Karpas-422 (cell line): ENCODE measurements around the gene LTV1. TPM values are rescaled to one million over a fixed set of nuclear protein-coding genes. Genes with fewer than 3 reads are reported as not detected.

Source experiments
- DNase-seq: peaks from one replicate; pipeline ENCODE4 v3.0.0-alpha.2; 2015
- H2AFZ ChIP-seq: fragments of 200-600 bp; sonication (generic); 2 replicates; pipeline ENCODE4 v1.6.1; 2014; ENCODE audit warnings: antibody characterized with exemption, low read length, mixed read lengths
- H3K27ac ChIP-seq: fragments of 200-600 bp; sonication (generic); 2 replicates; pipeline ENCODE4 v1.5.1; 2014; ENCODE audit warnings: mild to moderate bottlenecking, low read length, moderate library complexity
- H3K27me3 ChIP-seq: fragments of 200-600 bp; sonication (generic); 2 replicates; pipeline ENCODE4 v1.6.1; 2014; ENCODE audit warnings: low read length, mixed read lengths
- H3K36me3 ChIP-seq: fragments of 200-600 bp; sonication (generic); 2 replicates; pipeline ENCODE4 v1.6.1; 2014; ENCODE audit warnings: low read length, mixed read lengths; ENCODE audit not compliant: insufficient read depth
- H3K4me1 ChIP-seq: fragments of 200-600 bp; sonication (generic); 2 replicates; pipeline ENCODE4 v1.6.1; 2014; ENCODE audit warnings: mild to moderate bottlenecking, low read length, mixed read lengths
- H3K4me2 ChIP-seq: fragments of 200-600 bp; sonication (generic); 2 replicates; pipeline ENCODE4 v1.6.1; 2014; ENCODE audit warnings: low read length, low read depth, mild to moderate bottlenecking; ENCODE audit not compliant: poor library complexity, severe bottlenecking
- H3K4me3 ChIP-seq: fragments of 200-600 bp; sonication (generic); 2 replicates; pipeline ENCODE4 v1.5.1; 2014; ENCODE audit warnings: mild to moderate bottlenecking, antibody characterized with exemption, low read length, mixed read lengths
- H3K79me2 ChIP-seq: fragments of 200-600 bp; sonication (generic); 2 replicates; pipeline ENCODE4 v1.6.1; 2014; ENCODE audit warnings: mild to moderate bottlenecking, low read length, mixed read lengths
- H3K9ac ChIP-seq: fragments of 200-600 bp; sonication (generic); 2 replicates; pipeline ENCODE4 v1.6.0; 2014; ENCODE audit warnings: low read length
- H3K9me2 ChIP-seq: fragments of 200-600 bp; sonication (generic), shearing (Covaris generic); replicated peaks from 2 replicates; pipeline ENCODE4 v1.6.0; 2014; ENCODE audit warnings: mild to moderate bottlenecking, low read length, moderate library complexity; ENCODE audit not compliant: insufficient read depth
- H3K9me3 ChIP-seq: fragments of 300-700, 200-600 bp; sonication (generic); 2 replicates; pipeline ENCODE4 v1.6.1; 2014; ENCODE audit warnings: low read length, mixed read lengths
- H4K20me1 ChIP-seq: fragments of 200-600 bp; sonication (generic); 2 replicates; pipeline ENCODE4 v1.6.1; 2014; ENCODE audit warnings: mild to moderate bottlenecking, antibody characterized with exemption, low read length, low read depth; ENCODE audit not compliant: insufficient read depth
- total RNA-seq: library from RNA; depleted of rRNA; stranded (reverse); fragments of >200 nt; shearing (Covaris generic); gene quantifications from 2 replicates; pipeline ENCODE4 v1.2.3, GENCODE V29; 2014; ENCODE audit warnings: low replicate concordance

The LTV1 gene
- total RNA-seq, 1 experiment from 2014 or later, result 19.4 TPM

GRCh38 chr6:143836150-143836549 is 7.0 kb upstream of the LTV1 start:
- H2AFZ ChIP-seq, result no peak overlapping the region
- no peak overlapping the region for H3K9ac ChIP-seq

GRCh38 chr6:143838395-143838794 is 4.7 kb upstream of the LTV1 start:
- H3K36me3 ChIP-seq, result no peaks in the 10 kb centered on the region
- no peak overlapping the region for H2AFZ ChIP-seq
- H3K9ac ChIP-seq, result no peak overlapping the region
- H3K4me3 ChIP-seq, result no peak overlapping the region
- no peaks in the 10 kb centered on the region for H3K9me3 ChIP-seq
- no peak for DNase-seq
- no peak overlapping the region for H3K4me2 ChIP-seq
- H4K20me1 ChIP-seq, result no peaks in the 10 kb centered on the region
- no peaks in the 10 kb centered on the region for H3K9me2 ChIP-seq
- no peaks in the 10 kb centered on the region for H3K27me3 ChIP-seq
- H3K4me1 ChIP-seq, result peaks cover 6% of the 10 kb centered on the region
- peaks cover 3% of the 10 kb centered on the region for H3K79me2 ChIP-seq
- no peak overlapping the region for H3K27ac ChIP-seq

More at GRCh38 chr6:143836150-143836549, 7.0 kb upstream of the LTV1 start:
- Histone ChIP-seq H3K36me3 (no peaks in the 10 kb centered on the region), H4K20me1 (no peaks in the 10 kb centered on the region), H3K4me1 (no peaks in the 10 kb centered on the region), H3K79me2 (no peaks in the 10 kb centered on the region), H3K27me3 (no peaks in the 10 kb centered on the region), H3K27ac (no peak overlapping the region), H3K4me2 (no peak overlapping the region), H3K9me3 (no peaks in the 10 kb centered on the region), H3K4me3 (no peak overlapping the region), H3K9me2 (no peaks in the 10 kb centered on the region)
- DNase-seq, result no peak

- Histone ChIP-seq H2AFZ (no peak overlapping the region), H3K79me2 (peaks cover 11% of the 10 kb centered on the region), H4K20me1 (no peaks in the 10 kb centered on the region)
These were observed 3.9 kb upstream of the LTV1 start for GRCh38 chr6:143839196-143839595.

GRCh38 chr6:143840595-143841265 is 2.4 kb upstream of the LTV1 start:
- Histone ChIP-seq H3K4me1 (peaks cover 16% of the 10 kb centered on the region), H3K36me3 (peaks cover 11% of the 10 kb centered on the region), H3K9ac (no peak overlapping the region), H4K20me1 (no peaks in the 10 kb centered on the region), H3K4me3 (no peak overlapping the region), H3K9me3 (no peaks in the 10 kb centered on the region), H3K27ac (no peak overlapping the region), H3K27me3 (no peaks in the 10 kb centered on the region), H3K79me2 (peaks cover 26% of the 10 kb centered on the region), H2AFZ (no peak overlapping the region), H3K4me2 (no peak overlapping the region), H3K9me2 (no peaks in the 10 kb centered on the region)
- no peak for DNase-seq

More at GRCh38 chr6:143839196-143839595, 3.9 kb upstream of the LTV1 start:
- Histone ChIP-seq H3K27ac (no peak overlapping the region), H3K9me2 (no peaks in the 10 kb centered on the region), H3K27me3 (no peaks in the 10 kb centered on the region), H3K36me3 (no peaks in the 10 kb centered on the region), H3K4me1 (peaks cover 8% of the 10 kb centered on the region), H3K4me2 (no peak overlapping the region), H3K4me3 (no peak overlapping the region), H3K9ac (no peak overlapping the region), H3K9me3 (no peaks in the 10 kb centered on the region)
- no peak for DNase-seq

DNA sequence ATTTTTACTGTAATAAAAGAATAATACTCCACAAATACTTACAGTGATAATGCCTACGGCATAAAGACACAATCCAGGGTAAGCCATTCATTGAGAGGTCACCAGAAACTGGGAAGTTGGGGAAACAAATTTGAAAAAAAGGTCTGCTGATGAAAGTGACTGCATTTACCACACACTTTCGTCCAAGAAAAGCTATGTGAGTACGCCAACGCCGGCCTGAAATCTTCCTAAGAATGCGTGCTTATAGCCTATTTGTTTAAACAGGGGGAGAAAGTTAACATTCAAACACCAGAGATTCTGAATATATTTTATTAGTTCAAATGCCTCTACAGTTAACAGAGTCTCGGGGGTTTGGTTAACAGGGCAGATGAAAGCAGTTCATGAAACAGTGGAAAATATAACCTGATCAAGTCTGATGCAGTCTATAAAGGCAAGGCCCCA is 657 bp upstream of the LTV1 start:
- Histone ChIP-seq H3K36me3 (peaks cover 27% of the 10 kb centered on the region), H4K20me1 (no peaks in the 10 kb centered on the region), H3K9me2 (no peaks in the 10 kb centered on the region), H3K4me3 (peak overlapping the region; percentile 94), H3K27ac (0 out of 2 replicates have a peak overlapping the region, but pooled peaks have one; percentile 30), H3K4me2 (peak overlapping the region; percentile 99), H3K9ac (peak overlapping the region; percentile 92), H2AFZ (peak overlapping the region; percentile 51), H3K4me1 (peaks cover 16% of the 10 kb centered on the region), H3K9me3 (no peaks in the 10 kb centered on the region), H3K27me3 (no peaks in the 10 kb centered on the region), H3K79me2 (peaks cover 41% of the 10 kb centered on the region)
- DNase-seq, result no peak

GRCh38 chr6:143843677-143843999 is 500 bp downstream of the LTV1 start:
- DNase-seq, result peak; percentile 62
- Histone ChIP-seq H3K9ac (peak overlapping the region; percentile 92), H3K79me2 (peaks cover 51% of the 10 kb centered on the region), H3K4me2 (peak overlapping the region; percentile 99), H3K4me3 (peak overlapping the region; percentile 94), H3K27me3 (no peaks in the 10 kb centered on the region), H3K36me3 (peaks cover 37% of the 10 kb centered on the region), H3K9me3 (no peaks in the 10 kb centered on the region), H2AFZ (no peak overlapping the region), H3K4me1 (peaks cover 16% of the 10 kb centered on the region), H3K27ac (peak overlapping the region; percentile 6; the same call in 1 of the 2 replicates), H3K9me2 (no peaks in the 10 kb centered on the region), H4K20me1 (no peaks in the 10 kb centered on the region)

GRCh38 chr6:143844006-143844405 is 868 bp downstream of the LTV1 start:
- Histone ChIP-seq H4K20me1 (no peaks in the 10 kb centered on the region), H3K79me2 (peaks cover 54% of the 10 kb centered on the region), H3K4me2 (peak overlapping the region; percentile 99), H3K9me2 (no peaks in the 10 kb centered on the region), H3K9me3 (no peaks in the 10 kb centered on the region), H3K9ac (peak overlapping the region; percentile 92), H3K27me3 (no peaks in the 10 kb centered on the region), H3K4me1 (peaks cover 16% of the 10 kb centered on the region), H2AFZ (no peak overlapping the region), H3K4me3 (peak overlapping the region; percentile 94), H3K36me3 (peaks cover 41% of the 10 kb centered on the region), H3K27ac (peak overlapping the region; percentile 6; the same call in 1 of the 2 replicates)
- DNase-seq, result no peak

GRCh38 chr6:143845033-143845432 is 1.9 kb downstream of the LTV1 start:
- peaks cover 65% of the 10 kb centered on the region for H3K79me2 ChIP-seq
- no peak overlapping the region for H2AFZ ChIP-seq
- H3K27me3 ChIP-seq, result no peaks in the 10 kb centered on the region
- H4K20me1 ChIP-seq, result no peaks in the 10 kb centered on the region
- H3K4me3 ChIP-seq, result 0 out of 2 replicates have a peak overlapping the region, but pooled peaks have one; percentile 94
- H3K4me1 ChIP-seq, result peaks cover 16% of the 10 kb centered on the region
- peaks cover 51% of the 10 kb centered on the region for H3K36me3 ChIP-seq
- H3K9me2 ChIP-seq, result no peaks in the 10 kb centered on the region
- H3K9me3 ChIP-seq, result no peaks in the 10 kb centered on the region
- no peak overlapping the region for H3K27ac ChIP-seq
- no peak overlapping the region for H3K9ac ChIP-seq
- no peak for DNase-seq
- H3K4me2 ChIP-seq, result peak overlapping the region; percentile 99
